ENCODE data around the gene VEGFA.

The VEGFA gene

DNA sequence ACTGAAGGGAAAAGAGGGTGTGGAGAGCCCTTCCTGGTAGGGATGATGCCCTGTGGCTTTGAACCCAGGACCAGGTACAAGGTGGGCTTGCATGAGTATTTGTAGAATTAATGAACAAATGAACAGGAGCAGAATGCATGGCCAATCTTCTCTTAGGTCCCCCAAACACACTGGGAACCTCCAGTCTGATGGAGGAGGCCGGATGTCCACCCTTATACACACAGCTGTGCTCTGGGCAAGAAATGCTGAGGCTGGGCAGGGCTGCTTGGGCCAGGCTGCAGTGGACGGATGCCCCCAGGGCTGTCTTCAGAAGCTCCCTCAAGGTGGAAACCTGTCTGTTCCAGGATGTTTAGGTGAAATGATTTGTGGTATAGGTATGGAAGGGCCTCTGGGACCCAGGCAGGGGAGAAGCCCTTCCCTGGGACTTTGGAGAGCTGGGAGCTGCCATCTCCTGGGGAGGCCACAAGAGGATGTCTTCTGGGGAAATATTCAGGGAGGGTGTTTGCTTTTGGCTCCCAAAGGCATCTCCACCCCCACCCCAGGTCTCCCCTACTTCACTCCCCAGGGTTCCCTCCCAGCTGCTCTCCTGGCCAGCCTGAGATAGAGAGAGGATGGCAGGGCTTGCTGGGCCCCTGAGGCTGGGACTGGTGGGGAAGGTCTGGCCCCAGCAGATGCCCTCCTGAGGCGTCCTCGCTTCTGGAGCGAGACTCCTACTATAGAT, 23.3 kb downstream of the VEGFA start:
- H3K4me2 ChIP-seq, result no peak overlapping the region
- no peaks in the 10 kb centered on the region for H3K79me2 ChIP-seq (ENCODE audit: insufficient read depth, low read depth)
- no peak overlapping the region for H3K27ac ChIP-seq

DNA sequence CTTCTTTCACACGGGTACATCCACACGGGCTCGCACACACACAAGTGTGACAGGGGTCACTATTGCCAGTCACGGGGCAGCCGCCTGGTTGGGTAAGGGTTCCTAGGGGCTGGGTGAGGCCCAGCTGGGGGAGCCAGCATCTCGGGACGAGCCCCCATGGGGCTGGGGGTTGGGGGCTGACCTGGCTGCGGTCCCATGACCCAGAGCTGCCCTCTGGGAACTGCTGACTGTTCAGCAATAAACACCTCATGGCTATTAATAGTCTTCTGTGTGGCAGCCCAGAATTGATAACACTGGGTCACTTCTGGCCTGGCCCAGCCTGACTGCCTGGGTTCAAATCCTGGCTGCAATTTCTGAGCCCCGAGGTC, 23.8 kb downstream of the VEGFA start:
- TF ChIP-seq, protein P1, sequence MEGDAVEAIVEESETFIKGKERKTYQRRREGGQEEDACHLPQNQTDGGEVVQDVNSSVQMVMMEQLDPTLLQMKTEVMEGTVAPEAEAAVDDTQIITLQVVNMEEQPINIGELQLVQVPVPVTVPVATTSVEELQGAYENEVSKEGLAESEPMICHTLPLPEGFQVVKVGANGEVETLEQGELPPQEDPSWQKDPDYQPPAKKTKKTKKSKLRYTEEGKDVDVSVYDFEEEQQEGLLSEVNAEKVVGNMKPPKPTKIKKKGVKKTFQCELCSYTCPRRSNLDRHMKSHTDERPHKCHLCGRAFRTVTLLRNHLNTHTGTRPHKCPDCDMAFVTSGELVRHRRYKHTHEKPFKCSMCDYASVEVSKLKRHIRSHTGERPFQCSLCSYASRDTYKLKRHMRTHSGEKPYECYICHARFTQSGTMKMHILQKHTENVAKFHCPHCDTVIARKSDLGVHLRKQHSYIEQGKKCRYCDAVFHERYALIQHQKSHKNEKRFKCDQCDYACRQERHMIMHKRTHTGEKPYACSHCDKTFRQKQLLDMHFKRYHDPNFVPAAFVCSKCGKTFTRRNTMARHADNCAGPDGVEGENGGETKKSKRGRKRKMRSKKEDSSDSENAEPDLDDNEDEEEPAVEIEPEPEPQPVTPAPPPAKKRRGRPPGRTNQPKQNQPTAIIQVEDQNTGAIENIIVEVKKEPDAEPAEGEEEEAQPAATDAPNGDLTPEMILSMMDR (conservative IDR thresholded peaks at IDR 0.05; ENCODE audit: low read depth, low read length), result no peak
- Histone ChIP-seq H3K4me3 (IDR thresholded peaks at IDR 0.05; ENCODE audit: insufficient read depth, low read depth, low read length) (no peak overlapping the region), H2AFZ (ENCODE audit: low read depth) (no peak overlapping the region), H3K9ac (no peak overlapping the region), H3K36me3 (ENCODE audit: insufficient read depth) (no peaks in the 10 kb centered on the region), H3K27ac (no peak overlapping the region), H3K27me3 (ENCODE audit: insufficient read depth, low read depth) (no peaks in the 10 kb centered on the region), H4K20me1 (ENCODE audit: insufficient read depth) (no peaks in the 10 kb centered on the region), H3K79me2 (ENCODE audit: insufficient read depth, low read depth) (no peaks in the 10 kb centered on the region), H3K4me1 (ENCODE audit: low read depth, poor library complexity, severe bottlenecking) (no peaks in the 10 kb centered on the region), H3K4me2 (no peak overlapping the region)

More for the DNA sequence above, 23.3 kb downstream of the VEGFA start:
- TF ChIP-seq, protein P1 (conservative IDR thresholded peaks at IDR 0.05; ENCODE audit: low read depth, low read length), result no peak
- Histone ChIP-seq H3K4me3 (IDR thresholded peaks at IDR 0.05; ENCODE audit: insufficient read depth, low read depth, low read length) (no peak overlapping the region), H2AFZ (ENCODE audit: low read depth) (no peak overlapping the region), H3K9ac (no peak overlapping the region), H3K4me1 (ENCODE audit: low read depth, poor library complexity, severe bottlenecking) (no peaks in the 10 kb centered on the region), H4K20me1 (ENCODE audit: insufficient read depth) (no peaks in the 10 kb centered on the region), H3K36me3 (ENCODE audit: insufficient read depth) (no peaks in the 10 kb centered on the region), H3K27me3 (ENCODE audit: insufficient read depth, low read depth) (no peaks in the 10 kb centered on the region)

DNA sequence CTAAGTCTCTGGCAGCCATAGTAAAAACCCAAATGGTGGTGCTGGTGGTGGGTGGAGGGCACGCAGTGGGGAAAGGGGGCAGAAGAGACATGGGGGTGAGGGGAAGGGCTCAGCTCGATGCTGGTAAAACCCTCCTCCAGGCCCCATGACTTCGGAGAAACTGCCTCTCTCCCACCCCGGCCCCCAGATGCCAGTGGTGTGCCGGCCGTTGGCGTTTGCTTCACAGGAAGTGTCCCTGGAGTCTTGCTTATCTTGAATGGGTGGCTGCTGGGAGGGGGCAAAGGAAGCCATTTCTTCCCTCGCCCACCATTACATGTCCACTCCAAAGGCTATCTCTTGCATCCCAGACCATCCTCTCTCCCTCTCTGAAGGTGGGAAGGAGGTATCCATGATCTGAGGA, 25.4 kb downstream of the VEGFA start:
- Histone ChIP-seq H4K20me1 (ENCODE audit: insufficient read depth) (no peaks in the 10 kb centered on the region), H3K4me2 (no peak overlapping the region), H3K27me3 (ENCODE audit: insufficient read depth, low read depth) (no peaks in the 10 kb centered on the region), H3K4me3 (IDR thresholded peaks at IDR 0.05; ENCODE audit: insufficient read depth, low read depth, low read length) (no peak overlapping the region), H3K4me1 (ENCODE audit: low read depth, poor library complexity, severe bottlenecking) (no peaks in the 10 kb centered on the region), H2AFZ (ENCODE audit: low read depth) (no peak overlapping the region), H3K9ac (no peak overlapping the region), H3K27ac (no peak overlapping the region), H3K79me2 (ENCODE audit: insufficient read depth, low read depth) (no peaks in the 10 kb centered on the region), H3K36me3 (ENCODE audit: insufficient read depth) (no peaks in the 10 kb centered on the region)
- TF ChIP-seq, protein P1 (conservative IDR thresholded peaks at IDR 0.05; ENCODE audit: low read depth, low read length), result no peak

GRCh38 chr6:43796168-43796567, 26.2 kb downstream of the VEGFA start:
- no peaks in the 10 kb centered on the region for H4K20me1 ChIP-seq (ENCODE audit: insufficient read depth)
- TF ChIP-seq, protein P1 (conservative IDR thresholded peaks at IDR 0.05; ENCODE audit: low read depth, low read length), result no peak
- no peak overlapping the region for H3K9ac ChIP-seq
- no peak overlapping the region for H3K27ac ChIP-seq
- no peak overlapping the region for H3K4me2 ChIP-seq
- H3K79me2 ChIP-seq (ENCODE audit: insufficient read depth, low read depth), result no peaks in the 10 kb centered on the region
- no peak overlapping the region for H2AFZ ChIP-seq (ENCODE audit: low read depth)
- H3K4me1 ChIP-seq (ENCODE audit: low read depth, poor library complexity, severe bottlenecking), result no peaks in the 10 kb centered on the region
- H3K36me3 ChIP-seq (ENCODE audit: insufficient read depth), result no peaks in the 10 kb centered on the region
- no peaks in the 10 kb centered on the region for H3K27me3 ChIP-seq (ENCODE audit: insufficient read depth, low read depth)
- no peak overlapping the region for H3K4me3 ChIP-seq (IDR thresholded peaks at IDR 0.05; ENCODE audit: insufficient read depth, low read depth, low read length)
